K562 (cell line): ENCODE measurements around the gene SPIB. TPM values are rescaled to one million over a fixed set of nuclear protein-coding genes. Genes with fewer than 3 reads are reported as not detected.

Experiments used
- ATAC-seq: fragments of 200-7000 bp; cut with Tn5 transposase; 3 replicates; pipeline ENCODE4 v1.9.1; 2020; ENCODE audit warnings: moderate library complexity
- BruUV-seq: library from RNA; stranded (reverse); fragments of 400-500 nt; replicated peaks from 2 replicates; lab custom pipeline; 2021; lab: Mats Ljungman, UMichigan
- CTCF ChIA-PET: fragments of 300-600 bp; formaldehyde crosslinking; extraction: SDS; loops from one replicate; lab custom pipeline; 2021; ENCODE audit warnings: low intra/inter-chr PET ratio; lab: Yijun Ruan, JAX
- POLR2A ChIA-PET: fragments of 300-600, 350-650 bp; sonication (Branson Sonifier 250); formaldehyde crosslinking; extraction: SDS; loops from one replicate; lab custom pipeline; 2021; ENCODE audit warnings: antibody characterized with exemption, inconsistent platforms; lab: Yijun Ruan, JAX
- DNase-seq, 4 experiments: peaks; one replicate each; pipeline versions ENCODE4 v3.0.0 to v3.0.0-alpha.2; 2011 to 2018; ENCODE audit warnings: low spot score in 3 of 4, mixed read lengths in 3 of 4; ENCODE audit errors: extremely low read depth in 1 of 4
- FAIRE-seq: peaks from 2 replicates; lab custom pipeline; 2011; peaks lifted over from hg19 to GRCh38; lab: Jason Lieb, UNC
- H2AFZ ChIP-seq: 2 replicates; pipeline ENCODE4 v1.6.0; 2011; ENCODE audit warnings: low read depth, low read length, control low read depth, inconsistent platforms
- H3K27ac ChIP-seq: fragments of 200-600 bp; 3 replicates; pipeline ENCODE4 v1.8.0; 2011; ENCODE audit warnings: low read depth, mild to moderate bottlenecking, control low read depth, inconsistent platforms, low read length, moderate library complexity, mixed read lengths; ENCODE audit errors: extremely low read depth
- H3K27me3 ChIP-seq, 2 experiments: fragments of 300-600 bp in 1 of 2; 2 replicates in 1 of 2; 3 replicates in 1 of 2; pipeline versions ENCODE4 v1.6.0 to v1.8.0; 2011; ENCODE audit warnings: inconsistent platforms in 2 of 2, low read length in 2 of 2, mild to moderate bottlenecking in 1 of 2, mixed read lengths in 1 of 2, moderate library complexity in 1 of 2; ENCODE audit not compliant: control insufficient read depth in 2 of 2, insufficient read depth in 2 of 2
- H3K36me3 ChIP-seq: fragments of 300-600 bp; 3 replicates; pipeline ENCODE4 v1.8.0; 2011; ENCODE audit warnings: mild to moderate bottlenecking, low read length, inconsistent platforms; ENCODE audit not compliant: control insufficient read depth, insufficient read depth
- H3K4me1 ChIP-seq, 2 experiments: fragments of 200-600 bp in 1 of 2; replicated peaks in 1 of 2; 2 replicates in 1 of 2; 3 replicates in 1 of 2; pipeline versions ENCODE4 v1.5.1 to v1.8.0; 2011; ENCODE audit warnings: inconsistent platforms in 2 of 2, low read length in 2 of 2, mild to moderate bottlenecking in 1 of 2, mixed read lengths in 1 of 2, moderate library complexity in 1 of 2; ENCODE audit not compliant: control insufficient read depth in 2 of 2, insufficient read depth in 2 of 2
- H3K4me2 ChIP-seq: 2 replicates; pipeline ENCODE4 v1.6.1; 2011; ENCODE audit warnings: low read length, control low read depth, inconsistent platforms, mixed read lengths; ENCODE audit not compliant: insufficient read depth
- H3K4me3 ChIP-seq: fragments of 200-600 bp; sonication (generic), shearing (Covaris generic); 2 replicates; pipeline ENCODE4 v1.5.1; 2016; ENCODE audit warnings: control low read depth, inconsistent platforms
- H3K79me2 ChIP-seq: fragments of 200-600 bp; 3 replicates; pipeline ENCODE4 v1.8.0; 2011; ENCODE audit warnings: low read length, inconsistent platforms; ENCODE audit not compliant: control insufficient read depth, insufficient read depth
- H3K9ac ChIP-seq, 2 experiments: 2 replicates each; pipeline versions ENCODE4 v1.6.0 to v1.6.1; 2011; ENCODE audit warnings: low read depth in 2 of 2, low read length in 2 of 2, control low read depth in 1 of 2, inconsistent platforms in 1 of 2, mild to moderate bottlenecking in 1 of 2, mixed read lengths in 1 of 2; ENCODE audit not compliant: insufficient read depth in 1 of 2
- H3K9me1 ChIP-seq: one replicate; pipeline ENCODE4 v1.6.0; 2011; ENCODE audit warnings: inconsistent platforms, mild to moderate bottlenecking, low read length, moderate library complexity; ENCODE audit not compliant: control insufficient read depth, insufficient read depth
- H3K9me3 ChIP-seq: replicated peaks from 2 replicates; pipeline ENCODE4 v1.5.1; 2011; ENCODE audit warnings: low read depth, low read length, inconsistent platforms; ENCODE audit not compliant: control insufficient read depth, insufficient read depth
- H4K20me1 ChIP-seq: replicated peaks from 2 replicates; pipeline ENCODE4 v1.6.1; 2011; ENCODE audit warnings: low read length, inconsistent platforms, mixed read lengths; ENCODE audit not compliant: control insufficient read depth, insufficient read depth
- BHLHE40 ChIP-seq: IDR thresholded peaks from 2 replicates; pipeline ENCODE4 v1.6.1; 2011; ENCODE audit warnings: low read length, improper control_type of control experiment
- KHSRP ChIP-seq: fragments of 450-650 bp; IDR thresholded peaks from 2 replicates; pipeline ENCODE4 v1.6.1; 2017
- NBN ChIP-seq: fragments of 450-650 bp; IDR thresholded peaks from 2 replicates; pipeline ENCODE4 v1.6.1; 2016; ENCODE audit warnings: low read depth, mild to moderate bottlenecking
- PHB ChIP-seq: fragments of 250-450 bp; sonication (Bioruptor Pico); IDR thresholded peaks from 2 replicates; pipeline ENCODE4 v1.5.0; 2021
- PTRF ChIP-seq: fragments of 450-650 bp; IDR thresholded peaks from 2 replicates; pipeline ENCODE4 v1.6.1; 2016; ENCODE audit warnings: mild to moderate bottlenecking, missing genetic modification characterization, missing compliant biosample characterization
- RBM34 ChIP-seq: fragments of 200-400 bp; formaldehyde crosslinking; IDR thresholded peaks from 2 replicates; pipeline ENCODE4 v1.6.1; 2018; ENCODE audit warnings: low read length, borderline replicate concordance; ENCODE audit not compliant: insufficient read depth
- RERE ChIP-seq: sonication (generic); formaldehyde crosslinking; IDR thresholded peaks from 2 replicates; pipeline ENCODE4 v1.8.0; 2023; ENCODE audit warnings: missing genetic modification reagents, mild to moderate bottlenecking, borderline replicate concordance
- SRSF9 ChIP-seq: fragments of 200-400 bp; formaldehyde crosslinking; IDR thresholded peaks from 2 replicates; pipeline ENCODE4 v1.6.1; 2017; ENCODE audit warnings: low read depth, low read length, borderline replicate concordance
- XRCC4 ChIP-seq: IDR thresholded peaks from one replicate; pipeline ENCODE4 v1.6.1; 2011; ENCODE audit not compliant: insufficient read depth, insufficient read length; ENCODE audit errors: extremely low read depth
- ZBTB5 ChIP-seq: fragments of 450-650 bp; IDR thresholded peaks from 2 replicates; pipeline ENCODE4 v1.6.1; 2017; ENCODE audit warnings: antibody characterized with exemption
- ZKSCAN1 ChIP-seq: fragments of 150-350 bp; IDR thresholded peaks from 2 replicates; pipeline ENCODE4 v1.6.1; 2016; ENCODE audit warnings: low read depth, low read length
- ZNF224 ChIP-seq: sonication (generic); formaldehyde crosslinking; IDR thresholded peaks from 2 replicates; pipeline ENCODE4 v1.8.0; 2022; ENCODE audit warnings: mild to moderate bottlenecking, missing genetic modification reagents
- WGBS: fragments of 100-300 bp; shearing (Covaris generic); methylation state at CpG from one replicate; pipeline ENCODE4 v1.1.6; 2016; ENCODE audit warnings: low coverage, mixed read lengths; ENCODE audit not compliant: insufficient coverage; ENCODE audit errors: missing lambda C conversion rate; 5-methylcytosine and 5-hydroxymethylcytosine counted together
- in situ Hi-C: fragments of 300-500 bp; cut with MboI; formaldehyde crosslinking; loops from 4 replicates; pipeline ENCODE4 v1.15.0; 2018; ENCODE audit warnings: inconsistent platforms, mixed read lengths
- intact Hi-C: fragments of 100-400 bp; cut with micrococcal nuclease; formaldehyde crosslinking; loops from 2 replicates; pipeline ENCODE4 v1.14.2; 2022
- polyA plus RNA-seq, 8 experiments: library from polyadenylated mRNA; depleted of rRNA in 4 of 8; stranded (reverse) in 5 of 8; unstranded in 3 of 8; fragments of >200 nt; fragmentation: Nextera tagmentation in 2 of 8; fragmentation: Illumina TruSeq in 1 of 8; extraction: Ambion mirVana in 2 of 8; extraction: Trizol in 1 of 8; gene quantifications; 2 replicates each; pipeline versions ENCODE4 v1.2.1 to v1.2.3, GENCODE V29; 2011 to 2014; ENCODE audit warnings: inconsistent platforms in 1 of 8, missing spikeins in 1 of 8
- total RNA-seq, 7 experiments: library from RNA; depleted of rRNA in 6 of 7; stranded (reverse); fragments of >200 nt in 6 of 7; fragmentation: Illumina TruSeq in 2 of 7; extraction: Trizol in 2 of 7; gene quantifications; 2 replicates each; pipeline versions ENCODE4 v1.2.1 to v1.2.3, GENCODE V29; 2011 to 2021; ENCODE audit warnings: low replicate concordance in 1 of 7
- TF ChIP-seq, protein P1 (sequence below): sonication (generic); formaldehyde crosslinking; IDR thresholded peaks from 2 replicates; pipeline ENCODE4 v1.8.1; 2022; ENCODE audit warnings: missing genetic modification reagents

The SPIB gene
- total and polyA plus RNA-seq, 9 of the 15 experiments (the other 6 are each of a cell fraction or from before 2014, with no cell fraction given): 0.06 to 1.0 (median 0.43) TPM; not detected in 1

DNA sequence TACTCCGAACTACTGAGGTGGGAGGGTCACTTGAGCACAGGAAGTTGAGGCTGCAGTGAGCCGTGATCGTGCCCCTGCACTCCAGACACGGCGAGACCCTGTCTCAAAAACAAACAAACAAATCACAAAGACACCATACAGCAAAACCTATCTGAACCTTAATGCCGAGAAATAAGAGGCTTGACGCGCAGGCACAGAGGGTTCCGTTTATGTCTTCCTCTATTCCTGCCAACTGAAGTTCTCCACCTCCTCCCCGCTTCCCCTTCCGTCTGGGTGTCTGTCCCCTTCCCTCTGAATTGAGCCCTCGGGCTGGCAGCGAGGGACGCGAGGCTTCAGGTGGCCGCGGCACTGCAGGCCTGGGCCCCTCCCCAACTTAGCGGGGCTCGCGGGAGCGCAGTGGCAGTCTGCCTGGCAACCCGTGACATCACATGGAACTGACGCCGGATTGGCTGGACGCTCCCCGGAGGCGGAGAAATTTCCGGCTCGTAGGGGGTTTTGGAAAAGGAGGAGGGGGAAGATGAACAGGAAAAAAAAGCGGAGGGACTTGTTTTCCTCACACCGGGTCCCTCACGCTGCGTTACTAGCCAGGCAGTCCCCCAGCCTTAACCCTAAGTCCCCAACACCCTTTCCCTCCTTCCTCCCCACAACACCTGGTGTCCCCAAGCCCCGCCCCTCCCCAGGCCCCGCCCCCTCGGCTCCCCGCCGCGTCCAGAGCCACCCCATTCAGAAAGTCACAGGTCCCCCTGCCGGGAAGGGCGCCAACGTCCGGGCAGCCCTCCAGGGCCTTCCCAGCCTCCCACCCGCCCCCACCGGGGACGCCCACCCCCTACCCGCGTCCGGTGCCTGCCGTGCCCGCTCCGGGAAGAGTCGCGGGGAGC lies 12.8 kb downstream of the SPIB start:
- Histone ChIP-seq H4K20me1 (no peaks in the 10 kb centered on the region), H3K79me2 (no peaks in the 10 kb centered on the region), H3K27me3 (peaks cover 0 to 3% of the 10 kb centered on the region in 2 experiments; a peak in 1 of 5 replicates), H3K4me3 (peak overlapping the region; percentile 53), H3K4me2 (peak overlapping the region; percentile 85), H2AFZ (peak overlapping the region; percentile 93), H3K9me3 (no peaks in the 10 kb centered on the region), H3K4me1 (peaks cover 12 to 54% of the 10 kb centered on the region in 2 experiments; a peak in 4 of 5 replicates), H3K36me3 (no peaks in the 10 kb centered on the region), H3K9ac (peak overlapping the region; percentile 68 to 88), H3K9me1 (no peaks in the 10 kb centered on the region), H3K27ac (peak overlapping the region; percentile 41; the same call in 2 of the 3 replicates)
- WGBS: 7% methylated on average over 26 of the region's 54 CpGs
- TSS peak; percentile 97 for BruUV-seq
- POLR2A ChIA-PET: interaction anchor here (0.6 to 1.1 kb wide), 3 partner anchors 13 to 124 kb away, joined by 3 read pairs; no protein-coding TSS in a partner anchor
- in situ Hi-C loops (no loop called here), intact Hi-C loops (no loop called here)
- peak; percentile 86 to 96 (median 95) for DNase-seq
- CTCF ChIA-PET: interaction anchor here (0.6 kb wide), 1 partner anchor 48 kb away, joined by 3 read pairs; no protein-coding TSS in a partner anchor
- FAIRE-seq: peak; percentile 96
- ATAC-seq: peak; percentile 97
- TF ChIP-seq BHLHE40 (peak; percentile 69), RERE (CRISPR knock-in tag) (no peak), PHB (CRISPR knock-in tag) (no peak), ZBTB5 (no peak), RBM34 (no peak), XRCC4 (no peak), KHSRP (peak; percentile 66), PTRF (tag) (no peak), NBN (no peak), ZNF224 (CRISPR knock-in tag) (no peak), ZKSCAN1 (no peak), SRSF9 (no peak)
- TF ChIP-seq, protein P1, sequence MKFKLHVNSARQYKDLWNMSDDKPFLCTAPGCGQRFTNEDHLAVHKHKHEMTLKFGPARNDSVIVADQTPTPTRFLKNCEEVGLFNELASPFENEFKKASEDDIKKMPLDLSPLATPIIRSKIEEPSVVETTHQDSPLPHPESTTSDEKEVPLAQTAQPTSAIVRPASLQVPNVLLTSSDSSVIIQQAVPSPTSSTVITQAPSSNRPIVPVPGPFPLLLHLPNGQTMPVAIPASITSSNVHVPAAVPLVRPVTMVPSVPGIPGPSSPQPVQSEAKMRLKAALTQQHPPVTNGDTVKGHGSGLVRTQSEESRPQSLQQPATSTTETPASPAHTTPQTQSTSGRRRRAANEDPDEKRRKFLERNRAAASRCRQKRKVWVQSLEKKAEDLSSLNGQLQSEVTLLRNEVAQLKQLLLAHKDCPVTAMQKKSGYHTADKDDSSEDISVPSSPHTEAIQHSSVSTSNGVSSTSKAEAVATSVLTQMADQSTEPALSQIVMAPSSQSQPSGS (CRISPR knock-in tag): no peak
